Erythroblast (primary cell): ENCODE measurements around the gene CLASP1.

ENCODE experiments used
- GATA1 ChIP-seq: IDR thresholded peaks from 2 replicates; pipeline ENCODE4 v1.6.1; 2011; ENCODE audit warnings: low read depth, mild to moderate bottlenecking, control low read depth, low read length, moderate library complexity
- POLR2A ChIP-seq: IDR thresholded peaks from 2 replicates; pipeline ENCODE4 v1.6.1; 2011; ENCODE audit warnings: mild to moderate bottlenecking, low read length

DNA sequence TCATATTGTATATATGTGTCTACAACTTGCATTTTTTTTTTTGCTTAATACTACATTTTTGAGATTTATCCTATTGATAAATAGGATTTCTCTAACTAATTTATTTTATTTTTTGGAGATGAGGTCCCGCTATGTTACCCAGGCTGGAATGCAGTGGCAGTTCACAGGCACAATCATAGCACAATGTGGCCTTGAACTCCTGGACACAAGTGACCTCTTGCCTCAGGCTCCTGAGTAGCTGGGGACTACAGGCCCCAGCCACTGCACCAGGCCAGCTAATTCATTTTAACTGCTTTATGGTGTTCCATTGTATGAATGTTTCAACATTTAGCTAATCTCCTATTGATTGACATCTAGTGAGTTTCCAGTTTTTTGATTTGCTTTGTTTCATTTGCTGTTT is 16.8 kb upstream of the CLASP1 start:
- no peak for TF ChIP-seq POLR2A
- TF ChIP-seq GATA1: no peak
